A549 treated with ZK216348 at 1 μM for 4 hours (cell line): Measurements from ENCODE around the gene GBF1. TPM values are rescaled to one million over a fixed set of nuclear protein-coding genes. Genes with fewer than 3 reads are reported as not detected.

Source experiments
- total RNA-seq: library from RNA; stranded (reverse); fragments of 200-300 nt; extraction: Qiagen RNA extraction; gene quantifications from 5 replicates; pipeline ENCODE4 v1.2.3, GENCODE V29; 2022; ENCODE audit warnings: low read depth

The GBF1 gene, protein sequence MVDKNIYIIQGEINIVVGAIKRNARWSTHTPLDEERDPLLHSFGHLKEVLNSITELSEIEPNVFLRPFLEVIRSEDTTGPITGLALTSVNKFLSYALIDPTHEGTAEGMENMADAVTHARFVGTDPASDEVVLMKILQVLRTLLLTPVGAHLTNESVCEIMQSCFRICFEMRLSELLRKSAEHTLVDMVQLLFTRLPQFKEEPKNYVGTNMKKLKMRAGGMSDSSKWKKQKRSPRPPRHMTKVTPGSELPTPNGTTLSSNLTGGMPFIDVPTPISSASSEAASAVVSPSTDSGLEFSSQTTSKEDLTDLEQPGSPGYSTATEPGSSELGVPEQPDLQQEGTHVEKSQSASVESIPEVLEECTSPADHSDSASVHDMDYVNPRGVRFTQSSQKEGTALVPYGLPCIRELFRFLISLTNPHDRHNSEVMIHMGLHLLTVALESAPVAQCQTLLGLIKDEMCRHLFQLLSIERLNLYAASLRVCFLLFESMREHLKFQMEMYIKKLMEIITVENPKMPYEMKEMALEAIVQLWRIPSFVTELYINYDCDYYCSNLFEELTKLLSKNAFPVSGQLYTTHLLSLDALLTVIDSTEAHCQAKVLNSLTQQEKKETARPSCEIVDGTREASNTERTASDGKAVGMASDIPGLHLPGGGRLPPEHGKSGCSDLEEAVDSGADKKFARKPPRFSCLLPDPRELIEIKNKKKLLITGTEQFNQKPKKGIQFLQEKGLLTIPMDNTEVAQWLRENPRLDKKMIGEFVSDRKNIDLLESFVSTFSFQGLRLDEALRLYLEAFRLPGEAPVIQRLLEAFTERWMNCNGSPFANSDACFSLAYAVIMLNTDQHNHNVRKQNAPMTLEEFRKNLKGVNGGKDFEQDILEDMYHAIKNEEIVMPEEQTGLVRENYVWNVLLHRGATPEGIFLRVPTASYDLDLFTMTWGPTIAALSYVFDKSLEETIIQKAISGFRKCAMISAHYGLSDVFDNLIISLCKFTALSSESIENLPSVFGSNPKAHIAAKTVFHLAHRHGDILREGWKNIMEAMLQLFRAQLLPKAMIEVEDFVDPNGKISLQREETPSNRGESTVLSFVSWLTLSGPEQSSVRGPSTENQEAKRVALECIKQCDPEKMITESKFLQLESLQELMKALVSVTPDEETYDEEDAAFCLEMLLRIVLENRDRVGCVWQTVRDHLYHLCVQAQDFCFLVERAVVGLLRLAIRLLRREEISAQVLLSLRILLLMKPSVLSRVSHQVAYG (N-terminal part only)
- total RNA-seq, result 16.8 to 30.0 TPM (median 26.1 TPM) in 5 replicates

GRCh38 chr10:102245082-102245931 is at the start of gene GBF1:
TSS of gene GBF1 (plus strand) at chr10:102245532. CDS start at chr10:102258939, 13,407 bp downstream.

DNA sequence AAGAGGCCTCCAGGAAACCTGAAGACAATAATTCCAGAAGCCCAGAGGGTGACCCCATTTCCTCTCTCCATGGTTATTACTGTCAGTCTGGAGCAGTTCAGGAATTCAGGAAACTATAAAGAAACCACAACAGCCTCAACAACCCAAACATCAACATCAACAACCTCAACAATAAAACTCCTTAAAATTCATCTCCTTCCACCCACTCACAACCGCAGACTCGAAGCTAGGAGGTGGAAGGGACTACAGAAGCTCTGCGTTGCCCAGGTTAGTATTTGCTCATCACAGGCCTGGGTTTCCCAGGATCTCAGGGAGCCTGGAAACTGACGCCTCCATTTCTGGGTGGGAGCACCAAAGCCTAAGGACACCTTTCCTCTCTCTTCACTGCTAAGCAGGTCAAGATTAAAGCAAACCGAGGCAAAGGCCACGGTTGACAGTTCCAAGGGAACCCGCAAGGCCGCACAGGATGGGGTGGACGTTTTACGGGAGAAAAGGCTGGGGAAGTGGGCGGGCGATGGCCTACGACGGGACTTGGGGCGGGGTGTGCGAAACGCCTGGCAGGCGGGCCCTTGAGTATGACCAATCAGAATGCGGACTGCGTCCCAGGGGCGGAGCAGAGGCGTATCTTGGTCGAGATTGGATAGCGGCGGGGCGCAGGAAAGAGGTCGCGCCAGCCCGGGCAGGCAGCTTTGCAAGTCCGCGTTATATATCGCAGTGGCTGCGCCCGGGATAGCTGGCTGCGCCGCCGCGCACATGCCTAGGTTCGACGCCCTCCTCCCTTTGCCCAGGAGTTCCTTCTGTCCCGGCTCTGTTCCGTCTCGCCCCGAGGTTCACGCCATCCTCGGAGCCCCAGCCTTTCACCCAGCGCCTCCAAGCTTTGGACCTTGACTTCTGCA is 19.4 kb upstream of the GBF1 start, which contains the start of gene ELOVL3:
Gene ELOVL3, plus strand, starts transcription at position 654 of the 896 bp plus-strand sequence. CDS start 250 bp downstream, outside the sequence.

DNA sequence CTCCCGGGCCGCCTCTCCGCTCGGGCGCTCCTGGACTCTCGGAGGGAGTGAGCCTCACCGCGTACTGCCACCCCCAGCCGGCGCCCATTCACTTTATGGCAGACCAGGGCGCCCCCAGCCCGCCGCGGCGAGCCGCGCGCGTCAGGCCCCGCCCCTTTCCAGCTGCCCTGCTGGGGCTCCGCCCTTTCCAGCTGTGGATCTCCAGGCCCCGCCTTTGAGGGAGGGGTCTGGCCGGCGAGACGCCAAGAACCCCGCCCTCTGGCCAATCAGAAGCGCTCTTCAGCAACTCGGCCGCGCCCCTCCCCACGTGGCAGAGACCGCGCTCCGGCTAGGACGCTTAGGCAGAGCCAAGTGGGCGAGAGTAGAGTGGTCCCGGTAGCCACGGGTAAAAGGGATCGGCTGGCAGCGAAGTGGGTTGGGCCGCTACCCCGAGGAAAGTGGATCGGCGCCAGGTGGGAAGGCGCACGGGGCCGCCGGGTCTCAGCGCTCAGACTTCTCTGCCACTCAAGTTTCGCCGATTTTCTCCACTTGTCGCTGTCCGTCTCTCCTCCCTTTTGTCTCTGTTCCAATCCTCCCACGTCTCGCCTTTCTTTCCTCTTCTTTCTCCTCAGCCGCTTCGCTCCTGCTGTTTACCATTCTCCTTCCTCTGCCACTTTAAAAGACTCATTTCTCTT is 3.8 kb upstream of the GBF1 start, which contains the start of gene PITX3:
Gene PITX3, minus strand, starts transcription at position 69 of the 674 bp plus-strand sequence. CDS start 9,432 bp downstream, outside the sequence.

DNA sequence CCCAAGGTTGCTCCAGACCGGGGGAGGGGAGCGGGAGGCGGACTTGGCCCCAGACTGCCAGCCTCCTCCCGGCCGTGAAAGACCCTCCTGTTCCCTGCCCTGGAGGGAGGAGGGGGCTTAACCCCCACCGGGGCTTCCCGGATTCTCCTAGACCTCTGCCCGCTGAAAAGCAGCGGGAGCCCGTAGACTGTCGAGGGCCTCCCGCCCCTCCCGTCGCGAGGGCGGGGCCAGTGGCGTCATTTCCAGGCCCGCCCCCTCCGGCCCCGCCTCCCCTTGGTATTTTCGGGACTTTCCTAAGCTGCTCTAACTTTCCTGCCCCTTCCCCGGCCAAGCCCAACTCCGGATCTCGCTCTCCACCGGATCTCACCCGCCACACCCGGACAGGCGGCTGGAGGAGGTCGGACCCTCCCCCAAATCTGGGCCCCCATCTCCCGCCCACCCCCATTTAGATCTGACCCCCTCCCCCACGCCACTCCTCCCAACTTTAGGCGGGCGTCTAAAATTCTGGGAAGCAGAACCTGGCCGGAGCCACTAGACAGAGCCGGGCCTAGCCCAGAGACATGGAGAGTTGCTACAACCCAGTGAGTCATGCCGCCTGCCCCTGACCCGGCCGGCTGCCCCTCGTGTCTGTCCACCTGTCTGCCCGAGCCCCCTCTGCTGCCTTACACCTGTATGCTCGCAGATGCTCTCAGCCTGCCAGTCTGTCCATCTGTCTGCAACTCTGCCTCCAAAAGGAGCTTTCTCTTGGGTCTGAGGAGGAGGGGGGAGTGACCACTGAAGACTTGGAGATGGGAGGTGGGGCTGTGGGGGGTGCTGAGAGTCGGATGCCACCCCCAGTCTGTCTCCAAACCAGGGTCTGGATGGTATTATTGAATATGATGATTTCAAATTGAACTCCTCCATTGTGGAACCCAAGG is 150.3 kb downstream of the GBF1 start, which contains the start of gene NFKB2:
Gene NFKB2, plus strand, starts transcription at position 306 of the 917 bp plus-strand sequence. Its CDS starts 255 bp downstream, at position 561.

GRCh38 chr10:102418622-102419268 is 173.4 kb downstream of the GBF1 start, which contains the start of gene PSD:
TSS of gene PSD (minus strand) at chr10:102418785. CDS start at chr10:102417038, 1,747 bp downstream.

GRCh38 chr10:102420714-102421506 is 175.6 kb downstream of the GBF1 start, which contains the start of gene FBXL15:
TSS of gene FBXL15 (plus strand) at chr10:102420836. CDS start at chr10:102421130, 294 bp downstream.

Other genes starting within 250 kb of the GBF1 start
- 8.3 to 13.7 TPM (median 11.9 TPM) in 5 replicates for gene ARMH3, start 189.4 kb upstream of the GBF1 start, total RNA-seq
- 20.8 to 41.6 TPM (median 35.3 TPM) in 5 replicates for gene HPS6, start 180.2 kb upstream of the GBF1 start, total RNA-seq
- 24.3 to 43.4 TPM (median 39.6 TPM) in 5 replicates for gene LDB1, start 125.2 kb upstream of the GBF1 start, total RNA-seq
- 41.8 to 62.9 TPM (median 61.3 TPM) in 5 replicates for gene PPRC1, start 112.5 kb upstream of the GBF1 start, total RNA-seq
- gene NOLC1, start 93.1 kb upstream of the GBF1 start, total RNA-seq, result 162 to 189 TPM (median 175 TPM) in 5 replicates
- 0.38 to 0.73 TPM (median 0.62 TPM) in 4 of 5 replicates, not detected in the other for gene ELOVL3, start 19.2 kb upstream of the GBF1 start, total RNA-seq
- 0.33 to 0.90 TPM (median 0.55 TPM) in 5 replicates for gene PITX3, start 4.0 kb upstream of the GBF1 start, total RNA-seq
- gene NFKB2, start 150.2 kb downstream of the GBF1 start, total RNA-seq, result 44.9 to 75.7 TPM (median 64.7 TPM) in 5 replicates
- gene PSD, start 173.3 kb downstream of the GBF1 start, total RNA-seq, result 0.34 to 0.61 TPM (median 0.51 TPM) in 5 replicates
- gene FBXL15, start 175.3 kb downstream of the GBF1 start, total RNA-seq, result 4.9 to 11.4 TPM (median 8.5 TPM) in 5 replicates
- gene CUEDC2, start 187.0 kb downstream of the GBF1 start, total RNA-seq, result 54.9 to 73.1 TPM (median 62.7 TPM) in 5 replicates
- gene C10orf95, start 206.0 kb downstream of the GBF1 start, total RNA-seq, result 0.13 to 0.34 TPM (median 0.19 TPM) in 4 of 5 replicates, not detected in the other